ENCODE measurements around the gene NOS1AP.

DNA sequence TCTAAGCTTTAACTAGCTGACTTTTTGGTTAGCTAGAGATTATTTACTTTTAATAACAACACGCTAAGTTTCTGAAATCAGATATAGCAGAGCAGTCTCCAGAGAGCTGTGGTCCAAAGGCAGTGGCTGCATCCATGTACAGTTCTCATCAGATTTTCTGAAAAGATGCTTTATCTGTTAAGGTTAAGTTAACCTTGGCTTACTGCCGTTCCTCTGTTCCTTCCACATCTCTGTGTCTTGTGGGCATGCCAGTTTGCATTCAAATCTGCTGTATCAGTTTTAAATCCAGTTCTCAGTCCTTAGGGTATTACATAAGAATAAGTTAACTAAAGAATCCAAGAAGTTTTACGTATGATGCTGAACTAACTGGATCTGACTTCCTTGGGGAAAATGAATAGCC lies 260.3 kb downstream of the NOS1AP start:
- TF ChIP-seq, protein P1, sequence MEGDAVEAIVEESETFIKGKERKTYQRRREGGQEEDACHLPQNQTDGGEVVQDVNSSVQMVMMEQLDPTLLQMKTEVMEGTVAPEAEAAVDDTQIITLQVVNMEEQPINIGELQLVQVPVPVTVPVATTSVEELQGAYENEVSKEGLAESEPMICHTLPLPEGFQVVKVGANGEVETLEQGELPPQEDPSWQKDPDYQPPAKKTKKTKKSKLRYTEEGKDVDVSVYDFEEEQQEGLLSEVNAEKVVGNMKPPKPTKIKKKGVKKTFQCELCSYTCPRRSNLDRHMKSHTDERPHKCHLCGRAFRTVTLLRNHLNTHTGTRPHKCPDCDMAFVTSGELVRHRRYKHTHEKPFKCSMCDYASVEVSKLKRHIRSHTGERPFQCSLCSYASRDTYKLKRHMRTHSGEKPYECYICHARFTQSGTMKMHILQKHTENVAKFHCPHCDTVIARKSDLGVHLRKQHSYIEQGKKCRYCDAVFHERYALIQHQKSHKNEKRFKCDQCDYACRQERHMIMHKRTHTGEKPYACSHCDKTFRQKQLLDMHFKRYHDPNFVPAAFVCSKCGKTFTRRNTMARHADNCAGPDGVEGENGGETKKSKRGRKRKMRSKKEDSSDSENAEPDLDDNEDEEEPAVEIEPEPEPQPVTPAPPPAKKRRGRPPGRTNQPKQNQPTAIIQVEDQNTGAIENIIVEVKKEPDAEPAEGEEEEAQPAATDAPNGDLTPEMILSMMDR (conservative IDR thresholded peaks at IDR 0.05) = no peak
- TF ChIP-seq ZFX (IDR thresholded peaks at IDR 0.05) = no peak

All from C4-2B (cell line).